Kidney (tissue), 14 donors: ENCODE results near the gene SCP2. TPM values are rescaled to one million over a fixed set of nuclear protein-coding genes. Genes with fewer than 3 reads are reported as not detected.

Experiments used
- DNase-seq, 5 donors: peaks; one replicate each; pipeline ENCODE4 v3.0.0-alpha.2; 2013 to 2020
- FAIRE-seq: peaks from 2 replicates; lab custom pipeline; 2012; peaks lifted over from hg19 to GRCh38; lab: Jason Lieb, UNC
- H3K27ac ChIP-seq, 2 donors: one replicate each; pipeline ENCODE4 v1.7.0; 2013; ENCODE audit warnings: low read depth in 2 of 2, low read length in 2 of 2, inconsistent platforms in 1 of 2
- H3K27me3 ChIP-seq: one replicate; pipeline ENCODE4 v1.7.1; 2013; ENCODE audit warnings: low read length, inconsistent platforms; ENCODE audit not compliant: control insufficient read depth, insufficient read depth
- H3K36me3 ChIP-seq, 3 donors: one replicate each; pipeline versions ENCODE4 v1.7.0 to v1.7.1; 2013; ENCODE audit warnings: low read length in 3 of 3, control low read depth in 1 of 3, inconsistent platforms in 1 of 3; ENCODE audit not compliant: insufficient read depth in 3 of 3, control insufficient read depth in 2 of 3
- H3K4me1 ChIP-seq, 3 donors: one replicate each; pipeline versions ENCODE4 v1.7.0 to v1.7.1; 2013; ENCODE audit warnings: low read length in 3 of 3, inconsistent platforms in 1 of 3, low read depth in 1 of 3; ENCODE audit not compliant: control insufficient read depth in 2 of 3, insufficient read depth in 2 of 3
- H3K4me3 ChIP-seq, 3 donors: one replicate each; pipeline versions ENCODE4 v1.7.0 to v1.8.1; 2013; ENCODE audit warnings: low read length in 3 of 3, control low read depth in 1 of 3, inconsistent platforms in 1 of 3
- H3K9ac ChIP-seq, 3 donors: one replicate each; pipeline versions ENCODE4 v1.7.0 to v1.7.1; 2013; ENCODE audit warnings: low read length in 3 of 3, control low read depth in 1 of 3, inconsistent platforms in 1 of 3
- H3K9me3 ChIP-seq, 3 donors: one replicate each; pipeline versions ENCODE4 v1.7.0 to v1.7.1; 2013; ENCODE audit warnings: low read length in 3 of 3, control low read depth in 1 of 3, inconsistent platforms in 1 of 3; ENCODE audit not compliant: control insufficient read depth in 2 of 3, insufficient read depth in 1 of 3
- CTCF ChIP-seq: IDR thresholded peaks from 3 replicates; pipeline ENCODE4 v1.5.1; 2012; ENCODE audit warnings: mild to moderate bottlenecking, moderate library complexity, borderline replicate concordance; ENCODE audit not compliant: insufficient read depth; ENCODE audit errors: extremely low read depth
- intact Hi-C: fragments of 100-400 bp; cut with DNase I; formaldehyde crosslinking; loops from one replicate; pipeline ENCODE4 v1.11.1; 2022
- polyA plus RNA-seq: library from polyadenylated mRNA; stranded (reverse); fragments of 350-450 nt; fragmentation: Illumina TruSeq; extraction: RNeasy Lipid Tissue Mini Kit (QIAGEN cat#74804); gene quantifications from one replicate; pipeline ENCODE4 v1.2.3, GENCODE V29; 2014; ENCODE audit warnings: low read depth, low replicate concordance; ENCODE audit not compliant: insufficient read depth
- total RNA-seq: library from RNA; stranded (reverse); fragmentation: NEBNext Ultra II Directional; extraction: Animal tissue kit (Norgen Biotek cat#: 25700); gene quantifications from one replicate; pipeline ENCODE4 v1.2.1, GENCODE V29; 2021
- donor health status: control.
- donor health status: control.
- donor health status: control.
- donor health status: control.
- donor health status: control.
- donor health status: DM: yes; HTN: yes; CAD: no.
- donor health status: Normal renal cell carcinoma (clear cell type).

SCP2 gene
- total and polyA plus RNA-seq, 2 donors from 2014 or later, result 168 to 226 TPM

- Histone ChIP-seq H3K27ac (no peak overlapping the region), H3K27me3 (no peaks in the 10 kb centered on the region), H3K4me1 (no peaks in the 10 kb centered on the region), H3K4me3 (no peak overlapping the region), H3K9ac (no peak overlapping the region), H3K9me3 (no peaks in the 10 kb centered on the region), H3K36me3 (no peaks in the 10 kb centered on the region)
- no peak for DNase-seq
- TF ChIP-seq CTCF, result no peak
- intact Hi-C loops, result no loop called here
- no peak for FAIRE-seq
Measured at GRCh38 chr1:53067886-53068285, 140.8 kb downstream of the SCP2 start.

DNA sequence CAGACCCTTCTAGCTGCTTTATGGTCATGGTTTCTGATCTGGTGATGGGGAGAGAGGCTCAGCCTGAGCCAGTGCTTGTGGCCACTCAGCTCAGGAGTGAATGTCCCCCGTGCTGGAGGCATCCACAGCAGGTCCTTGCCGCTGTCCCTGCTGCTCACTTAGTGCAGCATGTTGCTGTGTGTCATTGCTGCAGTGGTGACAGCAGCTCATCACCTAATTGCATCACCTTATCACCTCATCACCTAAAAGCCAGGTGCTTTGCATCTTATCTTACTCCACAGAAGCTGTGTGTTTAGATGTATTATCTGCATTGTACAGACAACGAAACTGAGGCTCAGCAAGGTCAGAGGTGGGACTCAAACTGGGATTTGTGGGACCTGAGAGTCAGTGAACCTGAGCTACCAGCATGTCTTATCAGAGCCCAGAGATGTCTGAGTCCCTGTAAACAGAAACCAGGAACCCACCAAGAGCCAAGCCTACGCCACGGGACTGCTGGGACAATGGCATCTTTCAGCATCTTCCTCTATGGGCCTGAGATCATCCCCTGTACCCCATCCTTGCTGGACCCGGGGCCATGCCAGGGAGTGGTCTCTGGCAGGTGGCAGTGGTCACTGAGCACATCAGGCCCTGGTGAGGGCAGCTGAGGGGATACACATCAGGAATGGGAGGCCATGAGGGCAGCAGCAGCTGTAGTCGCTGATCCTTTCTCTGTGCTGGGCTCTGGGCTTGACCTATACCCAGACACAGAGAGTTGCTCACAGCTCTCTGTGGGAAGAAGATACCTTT lies 141.4 kb downstream of the SCP2 start:
- H3K9me3 ChIP-seq, result no peaks in the 10 kb centered on the region
- intact Hi-C loops, result no loop called here
- H3K27me3 ChIP-seq, result no peaks in the 10 kb centered on the region
- no peak overlapping the region for H3K27ac ChIP-seq
- no peak overlapping the region for H3K4me3 ChIP-seq
- FAIRE-seq, result no peak
- no peak overlapping the region for H3K9ac ChIP-seq
- no peaks in the 10 kb centered on the region for H3K36me3 ChIP-seq
- DNase-seq, result peak in 1 of 5 donors; percentile 39
- H3K4me1 ChIP-seq, result no peaks in the 10 kb centered on the region
- no peak for TF ChIP-seq CTCF

- TF ChIP-seq CTCF, result no peak
- H3K4me3 ChIP-seq, result no peak overlapping the region
- no peaks in the 10 kb centered on the region for H3K4me1 ChIP-seq
- no peak overlapping the region for H3K9ac ChIP-seq
- H3K27me3 ChIP-seq, result no peaks in the 10 kb centered on the region
- peak in 1 of 5 donors; percentile 50 for DNase-seq
- H3K9me3 ChIP-seq, result no peaks in the 10 kb centered on the region
- FAIRE-seq, result no peak
- H3K27ac ChIP-seq, result no peak overlapping the region
- intact Hi-C loops, result no loop called here
- H3K36me3 ChIP-seq, result no peaks in the 10 kb centered on the region
Measured at GRCh38 chr1:53069265-53069662, 142.2 kb downstream of the SCP2 start.
